OCI-LY7 (cell line): Measurements from ENCODE around the gene RPL37A. TPM values are rescaled to one million over a fixed set of nuclear protein-coding genes. Genes with fewer than 3 reads are reported as not detected.

Experiments used
- BruUV-seq: library from RNA; stranded (reverse); fragments of 400-500 nt; replicated peaks from 2 replicates; lab custom pipeline; 2021; lab: Mats Ljungman, UMichigan
- CTCF ChIA-PET: fragments of 300-600 bp; sonication (Branson Sonifier 250); formaldehyde crosslinking; loops from one replicate; lab custom pipeline; 2022; ENCODE audit warnings: antibody characterized with exemption; ENCODE audit not compliant: unreplicated experiment; lab: Charles Lee
- POLR2A ChIA-PET: fragments of 300-600 bp; sonication (Branson Sonifier 250); formaldehyde crosslinking; loops from one replicate; lab custom pipeline; 2022; ENCODE audit warnings: antibody characterized with exemption; lab: Charles Lee
- DNase-seq: peaks from one replicate; pipeline ENCODE4 v3.0.0-alpha.2; 2015; ENCODE audit warnings: low spot score
- H2AFZ ChIP-seq: fragments of 200-600 bp; sonication (generic), shearing (Covaris generic); 2 replicates; pipeline ENCODE4 v1.6.1; 2014; ENCODE audit warnings: mild to moderate bottlenecking, antibody characterized with exemption, low read length, moderate library complexity
- H3K27ac ChIP-seq: fragments of 200-600 bp; sonication (generic); 2 replicates; pipeline ENCODE4 v1.5.1; 2014; ENCODE audit warnings: mixed run types, low read depth, mild to moderate bottlenecking, moderate library complexity, low read length, inconsistent platforms; ENCODE audit not compliant: poor library complexity, severe bottlenecking
- H3K36me3 ChIP-seq: fragments of 200-600 bp; sonication (generic); 2 replicates; pipeline ENCODE4 v1.6.1; 2014; ENCODE audit warnings: mild to moderate bottlenecking, antibody characterized with exemption, low read length, moderate library complexity, mixed read lengths; ENCODE audit not compliant: insufficient read depth
- H3K4me1 ChIP-seq: fragments of 200-600 bp; sonication (generic); 2 replicates; pipeline ENCODE4 v1.5.1; 2014; ENCODE audit warnings: mild to moderate bottlenecking, low read length; ENCODE audit not compliant: insufficient read depth, poor library complexity, severe bottlenecking
- H3K4me2 ChIP-seq: fragments of 200-600 bp; sonication (generic); 2 replicates; pipeline ENCODE4 v1.6.1; 2014; ENCODE audit warnings: mild to moderate bottlenecking, low read length
- H3K4me3 ChIP-seq: fragments of 200-600 bp; sonication (generic); 2 replicates; pipeline ENCODE4 v1.5.1; 2014; ENCODE audit warnings: mild to moderate bottlenecking, low read depth, low read length; ENCODE audit not compliant: poor library complexity, severe bottlenecking
- H3K79me2 ChIP-seq: fragments of 200-600 bp; sonication (generic); 2 replicates; pipeline ENCODE4 v1.6.1; 2016; ENCODE audit warnings: low read depth, mild to moderate bottlenecking, low read length, moderate library complexity, mixed read lengths; ENCODE audit not compliant: insufficient read depth
- H3K9me2 ChIP-seq: fragments of 200-600 bp; sonication (generic); 2 replicates; pipeline ENCODE4 v1.6.1; 2016; ENCODE audit warnings: mild to moderate bottlenecking, low read length, mixed read lengths; ENCODE audit not compliant: insufficient read depth
- H3K9me3 ChIP-seq: fragments of 200-600 bp; sonication (generic); 2 replicates; pipeline ENCODE4 v1.6.1; 2014; ENCODE audit warnings: mild to moderate bottlenecking, mixed run types, low read length, mixed read lengths
- H4K20me1 ChIP-seq: fragments of 200-600 bp; sonication (generic); 2 replicates; pipeline ENCODE4 v1.6.1; 2014; ENCODE audit warnings: mild to moderate bottlenecking, antibody characterized with exemption, low read length, moderate library complexity, mixed read lengths; ENCODE audit not compliant: insufficient read depth
- EZH2phosphoT487 ChIP-seq: fragments of 200-600 bp; sonication (generic); IDR thresholded peaks from 2 replicates; pipeline ENCODE4 v1.6.1; 2018; ENCODE audit warnings: low read depth, borderline replicate concordance, mild to moderate bottlenecking, mixed run types, antibody characterized with exemption, low read length, moderate library complexity, mixed read lengths
- intact Hi-C: fragments of 100-400 bp; cut with micrococcal nuclease; formaldehyde crosslinking; loops from one replicate; pipeline ENCODE4 v1.10.0; 2022; ENCODE audit not compliant: unreplicated experiment
- total RNA-seq, 2 experiments: library from RNA; depleted of rRNA in 1 of 2; stranded (reverse); fragments of >200 nt in 1 of 2; shearing (Covaris generic) in 1 of 2; gene quantifications; 2 replicates each; pipeline ENCODE4 v1.2.3, GENCODE V29; 2014 to 2022
- TF ChIP-seq, protein P1 (sequence below): fragments of 200-600 bp; sonication (generic); conservative IDR thresholded peaks from 2 replicates; pipeline ENCODE4 v1.5.1; 2014; ENCODE audit warnings: mild to moderate bottlenecking, antibody characterized with exemption, low read length, moderate library complexity, mixed read lengths

The RPL37A gene
- total RNA-seq, 2 experiments from 2014 or later, result 3,500 to 4,020 TPM

DNA sequence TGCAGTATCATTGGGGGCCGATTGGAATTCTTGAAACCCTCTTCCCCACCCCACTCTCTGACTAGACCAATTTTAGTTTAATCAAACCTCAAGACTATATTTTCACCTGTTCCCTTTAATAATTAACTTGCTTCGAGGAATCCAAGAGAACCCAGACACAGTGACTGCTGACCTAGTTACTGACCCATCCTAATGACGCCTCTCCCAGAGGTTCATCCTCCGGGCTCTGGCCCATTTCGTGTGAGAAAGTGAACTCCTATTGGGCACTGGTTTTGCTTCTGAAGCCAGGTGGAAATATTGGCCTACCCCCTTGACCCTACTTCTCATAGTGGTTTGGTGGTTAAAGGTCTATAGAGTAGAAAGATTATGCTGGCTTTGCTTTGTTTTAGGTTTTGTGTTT lies 39.9 kb downstream of the RPL37A start:
- Histone ChIP-seq H3K27ac (no peak overlapping the region), H3K36me3 (no peaks in the 10 kb centered on the region), H3K4me1 (no peaks in the 10 kb centered on the region), H2AFZ (no peak overlapping the region), H3K4me3 (no peak overlapping the region), H3K9me3 (no peaks in the 10 kb centered on the region), H3K79me2 (no peaks in the 10 kb centered on the region), H4K20me1 (no peaks in the 10 kb centered on the region), H3K9me2 (no peaks in the 10 kb centered on the region), H3K4me2 (no peak overlapping the region)
- ChIA-PET POLR2A (no interaction called here), CTCF (no interaction called here)
- TF ChIP-seq, protein P1, sequence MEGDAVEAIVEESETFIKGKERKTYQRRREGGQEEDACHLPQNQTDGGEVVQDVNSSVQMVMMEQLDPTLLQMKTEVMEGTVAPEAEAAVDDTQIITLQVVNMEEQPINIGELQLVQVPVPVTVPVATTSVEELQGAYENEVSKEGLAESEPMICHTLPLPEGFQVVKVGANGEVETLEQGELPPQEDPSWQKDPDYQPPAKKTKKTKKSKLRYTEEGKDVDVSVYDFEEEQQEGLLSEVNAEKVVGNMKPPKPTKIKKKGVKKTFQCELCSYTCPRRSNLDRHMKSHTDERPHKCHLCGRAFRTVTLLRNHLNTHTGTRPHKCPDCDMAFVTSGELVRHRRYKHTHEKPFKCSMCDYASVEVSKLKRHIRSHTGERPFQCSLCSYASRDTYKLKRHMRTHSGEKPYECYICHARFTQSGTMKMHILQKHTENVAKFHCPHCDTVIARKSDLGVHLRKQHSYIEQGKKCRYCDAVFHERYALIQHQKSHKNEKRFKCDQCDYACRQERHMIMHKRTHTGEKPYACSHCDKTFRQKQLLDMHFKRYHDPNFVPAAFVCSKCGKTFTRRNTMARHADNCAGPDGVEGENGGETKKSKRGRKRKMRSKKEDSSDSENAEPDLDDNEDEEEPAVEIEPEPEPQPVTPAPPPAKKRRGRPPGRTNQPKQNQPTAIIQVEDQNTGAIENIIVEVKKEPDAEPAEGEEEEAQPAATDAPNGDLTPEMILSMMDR, result no peak
- no peak for TF ChIP-seq EZH2phosphoT487
- intact Hi-C loops, result no loop called here
- BruUV-seq, result no TSS peak
- DNase-seq, result no peak

DNA sequence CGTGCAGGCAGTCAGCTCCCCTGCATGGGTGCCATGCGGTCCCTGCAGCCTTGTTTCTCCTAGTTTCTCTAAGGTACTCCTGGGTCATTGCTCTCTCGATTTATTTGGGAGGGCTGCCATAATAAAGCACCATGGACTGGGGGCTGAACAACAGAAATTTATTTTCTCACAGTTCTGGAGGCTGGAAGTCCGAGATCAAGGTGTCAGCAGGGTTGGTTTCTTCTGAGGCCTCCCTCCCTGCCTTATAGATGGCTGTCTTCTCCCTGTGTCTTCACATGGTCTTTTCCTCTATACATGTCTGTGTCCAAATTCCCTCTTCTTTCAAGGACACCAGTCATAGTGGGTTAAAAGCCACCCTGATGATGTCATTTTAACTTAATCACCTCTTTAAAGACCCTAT lies 40.5 kb downstream of the RPL37A start:
- no peak overlapping the region for H3K4me3 ChIP-seq
- intact Hi-C loops, result no loop called here
- H3K9me2 ChIP-seq, result no peaks in the 10 kb centered on the region
- CTCF ChIA-PET, result no interaction called here
- no peak overlapping the region for H3K4me2 ChIP-seq
- DNase-seq, result no peak
- POLR2A ChIA-PET, result no interaction called here
- H4K20me1 ChIP-seq, result no peaks in the 10 kb centered on the region
- no TSS peak for BruUV-seq
- TF ChIP-seq EZH2phosphoT487, result no peak
- TF ChIP-seq, protein P1, result no peak
- no peaks in the 10 kb centered on the region for H3K79me2 ChIP-seq
- no peaks in the 10 kb centered on the region for H3K9me3 ChIP-seq
- no peaks in the 10 kb centered on the region for H3K36me3 ChIP-seq
- H3K27ac ChIP-seq, result no peak overlapping the region
- H3K4me1 ChIP-seq, result no peaks in the 10 kb centered on the region
- no peak overlapping the region for H2AFZ ChIP-seq

DNA sequence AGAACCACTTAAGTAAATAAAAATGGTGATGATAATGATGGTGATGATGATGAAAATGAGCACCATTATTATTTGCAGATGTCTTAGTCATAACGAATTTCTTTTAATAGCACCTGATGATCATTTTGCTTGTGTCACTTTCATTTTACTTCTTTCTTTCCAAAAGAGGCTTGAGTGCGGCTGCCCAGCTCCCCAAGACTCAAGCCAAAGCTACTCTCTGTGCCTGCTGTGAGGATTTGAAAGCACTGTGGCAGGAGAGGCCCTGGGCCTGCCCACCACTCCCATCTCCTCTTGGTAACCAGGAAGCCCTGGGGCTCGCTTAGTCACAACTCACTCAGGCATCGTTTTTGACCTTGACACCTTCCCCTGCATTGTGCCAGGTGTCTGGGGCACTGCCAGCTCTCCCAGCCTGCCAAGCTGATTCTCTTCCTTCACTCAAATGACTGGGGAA lies 41.2 kb downstream of the RPL37A start:
- Histone ChIP-seq H4K20me1 (no peaks in the 10 kb centered on the region), H3K9me3 (no peaks in the 10 kb centered on the region), H3K27ac (no peak overlapping the region), H3K4me1 (no peaks in the 10 kb centered on the region), H3K9me2 (no peaks in the 10 kb centered on the region), H3K36me3 (no peaks in the 10 kb centered on the region), H3K4me2 (no peak overlapping the region), H2AFZ (no peak overlapping the region), H3K4me3 (no peak overlapping the region), H3K79me2 (no peaks in the 10 kb centered on the region)
- BruUV-seq, result no TSS peak
- ChIA-PET CTCF (no interaction called here), POLR2A (no interaction called here)
- no peak for DNase-seq
- intact Hi-C loops, result no loop called here
- TF ChIP-seq, protein P1, result no peak
- TF ChIP-seq EZH2phosphoT487, result no peak
